Bone marrow (tissue), 2 donors: ENCODE data around the gene SPATA3.
A peak's percentile ranks its signal among the peaks of the same experiment; 100 is the strongest.

ENCODE experiments used
- DNase-seq, 2 donors: peaks; one replicate each; lab custom pipeline; 2025; lab: John Stamatoyannopoulos, UW

SPATA3 gene

DNA sequence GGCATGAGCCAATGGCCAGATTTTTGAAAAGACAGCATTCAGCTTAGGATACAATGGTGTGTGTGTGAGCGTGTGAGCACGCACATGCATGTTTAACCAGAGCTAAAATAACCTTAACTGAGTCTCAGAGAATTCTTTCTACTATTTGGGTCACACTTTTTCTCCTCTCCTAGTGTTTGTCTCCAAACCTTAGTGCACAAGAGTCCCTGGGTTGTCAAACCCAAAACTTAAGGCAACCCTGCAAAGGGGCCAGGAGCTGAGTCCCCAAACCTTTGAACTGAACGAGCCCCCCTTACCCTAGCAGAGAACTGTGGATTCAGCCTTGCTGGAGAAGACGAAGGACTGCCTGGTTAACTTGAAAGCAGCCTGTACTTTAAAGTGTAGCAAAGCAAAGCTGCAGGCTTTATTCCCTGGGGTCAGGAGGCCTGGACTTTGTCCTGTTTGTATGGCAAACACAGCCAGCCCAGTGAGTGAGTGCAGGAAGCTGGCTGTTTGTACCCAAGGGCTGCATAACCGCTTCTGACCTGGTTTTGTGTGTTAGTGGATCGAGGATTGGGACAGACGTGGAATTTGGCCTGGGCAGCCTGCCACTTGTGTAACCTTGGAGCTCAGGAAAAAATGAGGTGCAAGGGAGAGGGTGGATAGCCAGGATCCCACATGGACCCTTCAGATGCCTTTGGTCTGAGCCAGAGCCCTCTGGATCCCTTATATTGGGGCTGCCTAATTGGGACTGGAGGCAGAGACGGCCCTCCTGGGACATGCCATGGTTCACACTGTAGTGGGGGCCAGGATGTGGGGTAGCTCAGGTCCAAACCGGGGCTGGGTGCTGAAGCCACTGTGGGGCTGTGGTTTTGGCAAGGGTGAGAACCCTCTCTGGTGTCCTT is 54.3 kb downstream of the SPATA3 start:
- no peak for DNase-seq

DNA sequence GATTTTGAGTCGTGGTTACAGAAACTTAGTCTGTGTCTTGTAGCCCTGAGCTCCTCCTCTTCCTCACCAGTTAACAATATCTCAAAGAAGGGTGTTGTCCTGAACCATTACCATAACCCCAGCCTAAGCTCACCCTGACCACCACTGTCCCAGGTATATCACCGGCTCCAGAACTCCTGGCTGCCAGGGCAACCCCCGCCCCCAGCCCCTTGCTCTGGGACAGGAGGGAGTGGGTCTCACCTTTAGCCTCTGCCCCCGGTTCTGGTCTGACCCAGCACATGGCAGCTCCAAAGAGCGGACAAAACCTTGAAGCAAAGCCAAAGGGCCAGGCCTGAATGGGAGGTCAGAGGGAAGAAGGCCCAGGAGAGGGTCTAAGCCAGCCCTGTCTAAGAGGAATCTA is 55.2 kb downstream of the SPATA3 start:
- no peak for DNase-seq

DNA sequence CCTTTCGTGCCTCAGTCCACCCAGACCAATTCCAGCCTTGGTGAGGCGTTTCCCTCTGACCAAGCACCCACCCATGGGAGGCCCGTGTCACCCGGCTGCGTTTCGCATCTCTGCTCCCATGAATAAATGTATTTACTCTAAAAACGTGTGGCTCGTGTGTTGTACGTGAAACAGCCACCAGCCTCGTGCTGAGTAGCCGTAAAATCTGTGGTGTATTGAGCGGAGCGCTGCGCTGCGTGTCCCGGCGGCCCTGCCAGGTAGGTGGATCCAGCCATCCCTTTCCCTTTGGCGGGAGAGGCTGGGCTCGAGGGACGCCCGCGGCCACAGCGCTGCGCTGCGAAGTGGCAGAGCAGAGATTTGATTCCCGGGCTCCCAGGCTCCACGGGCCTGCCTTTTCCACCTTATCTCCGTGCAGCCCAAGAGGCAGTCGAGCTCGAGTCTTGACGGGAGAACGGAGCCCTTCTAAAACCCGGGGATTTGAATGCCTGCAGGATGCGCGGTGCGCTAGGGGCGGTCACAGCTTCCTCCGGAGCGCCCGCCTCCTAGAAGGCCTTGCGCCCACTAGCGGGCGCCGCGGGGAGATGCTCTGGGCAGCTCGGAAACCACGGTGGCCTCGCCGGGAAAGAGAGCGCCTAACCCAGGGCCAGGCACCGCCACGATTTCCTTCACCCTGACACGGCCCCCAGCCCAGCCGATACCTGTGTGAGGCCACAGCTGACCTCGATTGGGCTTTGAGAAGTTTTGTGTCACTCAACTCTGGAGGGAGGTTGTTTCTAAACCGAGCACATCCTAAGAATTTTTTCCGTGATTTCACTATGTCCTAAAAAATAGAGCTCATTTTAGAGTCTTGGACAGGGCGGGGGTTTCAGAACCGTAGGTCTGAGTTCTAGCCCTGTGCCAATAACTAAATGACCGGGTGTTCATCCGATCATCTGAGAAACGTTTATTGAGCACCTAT is 56.9 kb downstream of the SPATA3 start:
- DNase-seq: peak; percentile 41 to 70

DNA sequence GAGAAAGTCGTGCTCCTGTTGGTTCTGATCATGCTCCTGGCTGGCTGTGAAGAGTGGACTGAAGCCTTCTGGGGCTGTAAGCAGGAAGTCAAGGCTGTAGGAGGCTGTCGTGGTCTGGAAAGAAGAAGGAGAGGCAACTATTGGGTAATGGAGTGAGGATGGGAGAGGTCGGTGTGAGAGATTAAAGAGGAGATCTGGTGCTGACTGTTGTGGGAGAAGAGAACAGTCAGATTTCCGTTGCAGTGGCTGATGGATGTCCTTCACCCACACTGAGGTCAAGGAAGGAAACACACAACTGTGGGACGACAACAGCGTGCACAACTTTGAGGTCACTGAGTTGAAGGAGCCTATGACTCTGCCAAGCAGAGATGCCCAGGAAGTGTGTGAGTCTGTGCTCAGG is 57.9 kb downstream of the SPATA3 start:
- DNase-seq: no peak

DNA sequence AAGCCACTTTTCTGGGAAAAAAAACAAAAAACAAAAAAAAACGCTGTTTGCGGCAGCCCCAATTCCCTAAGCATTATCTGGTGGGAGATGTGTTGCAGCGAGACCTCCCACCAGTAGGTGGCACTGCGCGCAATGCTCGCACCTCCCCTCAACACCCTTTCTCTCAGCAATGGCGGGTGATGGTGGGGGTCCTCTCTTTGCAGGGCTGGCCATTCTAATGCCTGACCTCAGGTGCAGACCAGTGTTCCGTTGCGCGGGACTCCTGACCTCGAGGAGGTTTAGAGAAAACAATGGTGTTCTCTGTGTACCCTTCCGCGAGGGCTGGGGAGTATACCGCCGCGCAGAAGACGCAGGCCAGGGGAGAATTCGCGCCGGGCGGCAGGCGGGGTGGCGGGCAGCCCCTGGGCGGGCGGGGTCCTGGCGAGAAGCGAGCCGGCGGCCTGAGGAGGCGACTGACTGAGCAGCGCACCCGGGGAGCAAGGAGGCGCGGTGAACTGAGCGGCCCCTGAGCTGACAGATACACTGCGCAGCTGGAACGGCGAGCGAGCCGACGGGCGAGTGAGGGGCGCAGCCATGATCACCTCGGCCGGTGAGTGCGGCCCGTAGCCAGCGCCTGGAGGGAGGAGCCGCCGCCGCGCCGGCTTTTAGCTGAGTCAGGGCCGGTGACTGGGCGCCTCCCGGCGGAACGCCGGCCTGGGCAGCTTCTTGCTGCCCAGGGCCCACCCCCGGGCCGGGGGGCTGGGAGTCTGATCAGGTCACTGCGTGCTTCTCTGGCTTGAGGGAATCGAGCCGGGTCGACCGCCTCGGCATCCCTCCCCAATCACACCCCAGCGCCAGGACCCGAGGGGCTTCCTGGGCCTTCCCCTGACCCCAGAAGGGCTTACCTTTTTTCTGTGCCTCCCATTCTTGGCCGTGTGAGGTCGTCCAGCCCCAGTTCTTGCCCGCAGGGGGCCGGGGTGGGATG is 60.8 kb downstream of the SPATA3 start, which contains the start of gene PSMD1:
Gene PSMD1 (plus strand): TSS at position 415 of the 964 bp plus-strand sequence. CDS start 159 bp downstream, at position 574.
- peak; percentile 81 to 92 for DNase-seq

DNA sequence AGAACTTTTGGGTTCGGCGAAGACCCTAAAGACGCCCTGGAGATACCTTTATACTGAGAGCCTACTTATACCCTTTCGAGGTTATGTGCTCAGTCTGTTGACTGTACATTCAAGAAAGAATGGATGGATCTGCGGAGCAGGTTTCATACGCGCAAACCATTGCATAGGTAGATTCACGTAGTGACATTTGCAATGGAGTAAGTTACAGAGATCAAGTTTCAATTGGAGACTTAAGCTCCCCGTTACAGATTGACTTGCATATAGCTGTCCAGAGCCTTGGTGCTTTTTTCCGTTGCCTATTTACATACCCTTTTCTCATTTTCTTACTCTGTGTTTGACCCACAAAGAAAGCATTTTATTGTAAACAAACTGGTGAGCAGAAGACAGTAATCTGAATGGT is 61.7 kb downstream of the SPATA3 start:
- DNase-seq: no peak
